ENCODE data around the gene ZNF532.

Gene ZNF532

GRCh38 chr18:58937071-58937886 is 72.6 kb downstream of the ZNF532 start:
- Histone ChIP-seq H3K9ac (ENCODE audit: low read depth, low read length) (no peak overlapping the region), H3K9me3 (ENCODE audit: control insufficient read depth, insufficient read depth, low read length) (no peaks in the 10 kb centered on the region), H3K27me3 (ENCODE audit: control insufficient read depth, insufficient read depth, low read length) (no peaks in the 10 kb centered on the region), H3K4me1 (ENCODE audit: control insufficient read depth, insufficient read depth, low read length) (no peaks in the 10 kb centered on the region), H3K4me3 (ENCODE audit: low read depth, low read length) (no peak overlapping the region), H3K36me3 (ENCODE audit: control insufficient read depth, insufficient read depth, low read length) (peaks cover 19% of the 10 kb centered on the region)

GRCh38 chr18:58937887-58938267 is 73.2 kb downstream of the ZNF532 start:
- Histone ChIP-seq H3K9ac (ENCODE audit: low read depth, low read length) (no peak overlapping the region), H3K36me3 (ENCODE audit: control insufficient read depth, insufficient read depth, low read length) (peaks cover 21% of the 10 kb centered on the region), H3K27me3 (ENCODE audit: control insufficient read depth, insufficient read depth, low read length) (no peaks in the 10 kb centered on the region), H3K4me1 (ENCODE audit: control insufficient read depth, insufficient read depth, low read length) (no peaks in the 10 kb centered on the region), H3K9me3 (ENCODE audit: control insufficient read depth, insufficient read depth, low read length) (no peaks in the 10 kb centered on the region), H3K4me3 (ENCODE audit: low read depth, low read length) (no peak overlapping the region)

GRCh38 chr18:58941426-58942099 is 76.9 kb downstream of the ZNF532 start:
- H3K36me3 ChIP-seq (ENCODE audit: control insufficient read depth, insufficient read depth, low read length) = peaks cover 30% of the 10 kb centered on the region
- H3K4me1 ChIP-seq (ENCODE audit: control insufficient read depth, insufficient read depth, low read length) = no peaks in the 10 kb centered on the region
- no peak overlapping the region for H3K9ac ChIP-seq (ENCODE audit: low read depth, low read length)
- no peak overlapping the region for H3K4me3 ChIP-seq (ENCODE audit: low read depth, low read length)
- H3K27me3 ChIP-seq (ENCODE audit: control insufficient read depth, insufficient read depth, low read length) = no peaks in the 10 kb centered on the region
- no peaks in the 10 kb centered on the region for H3K9me3 ChIP-seq (ENCODE audit: control insufficient read depth, insufficient read depth, low read length)

GRCh38 chr18:58943896-58944295 is 79.2 kb downstream of the ZNF532 start:
- H3K9me3 ChIP-seq (ENCODE audit: control insufficient read depth, insufficient read depth, low read length) = no peaks in the 10 kb centered on the region
- H3K4me3 ChIP-seq (ENCODE audit: low read depth, low read length) = no peak overlapping the region
- peaks cover 37% of the 10 kb centered on the region for H3K36me3 ChIP-seq (ENCODE audit: control insufficient read depth, insufficient read depth, low read length)
- H3K4me1 ChIP-seq (ENCODE audit: control insufficient read depth, insufficient read depth, low read length) = no peaks in the 10 kb centered on the region
- H3K9ac ChIP-seq (ENCODE audit: low read depth, low read length) = no peak overlapping the region
- no peaks in the 10 kb centered on the region for H3K27me3 ChIP-seq (ENCODE audit: control insufficient read depth, insufficient read depth, low read length)

GRCh38 chr18:58947136-58947732 is 82.6 kb downstream of the ZNF532 start:
- Histone ChIP-seq H3K4me3 (ENCODE audit: low read depth, low read length) (no peak overlapping the region), H3K4me1 (ENCODE audit: control insufficient read depth, insufficient read depth, low read length) (no peaks in the 10 kb centered on the region), H3K9ac (ENCODE audit: low read depth, low read length) (no peak overlapping the region), H3K27me3 (ENCODE audit: control insufficient read depth, insufficient read depth, low read length) (no peaks in the 10 kb centered on the region), H3K9me3 (ENCODE audit: control insufficient read depth, insufficient read depth, low read length) (no peaks in the 10 kb centered on the region), H3K36me3 (ENCODE audit: control insufficient read depth, insufficient read depth, low read length) (peaks cover 26% of the 10 kb centered on the region)

- no peaks in the 10 kb centered on the region for H3K4me1 ChIP-seq (ENCODE audit: control insufficient read depth, insufficient read depth, low read length)
- peaks cover 30% of the 10 kb centered on the region for H3K36me3 ChIP-seq (ENCODE audit: control insufficient read depth, insufficient read depth, low read length)
- H3K4me3 ChIP-seq (ENCODE audit: low read depth, low read length) = no peak overlapping the region
- no peak overlapping the region for H3K9ac ChIP-seq (ENCODE audit: low read depth, low read length)
- H3K27me3 ChIP-seq (ENCODE audit: control insufficient read depth, insufficient read depth, low read length) = no peaks in the 10 kb centered on the region
- no peaks in the 10 kb centered on the region for H3K9me3 ChIP-seq (ENCODE audit: control insufficient read depth, insufficient read depth, low read length)
Observed at GRCh38 chr18:58949031-58949430, 84.4 kb downstream of the ZNF532 start.

GRCh38 chr18:58951986-58952702 is 87.5 kb downstream of the ZNF532 start:
- no peaks in the 10 kb centered on the region for H3K27me3 ChIP-seq (ENCODE audit: control insufficient read depth, insufficient read depth, low read length)
- H3K4me3 ChIP-seq (ENCODE audit: low read depth, low read length) = no peak overlapping the region
- H3K36me3 ChIP-seq (ENCODE audit: control insufficient read depth, insufficient read depth, low read length) = peaks cover 22% of the 10 kb centered on the region
- H3K9me3 ChIP-seq (ENCODE audit: control insufficient read depth, insufficient read depth, low read length) = no peaks in the 10 kb centered on the region
- no peak overlapping the region for H3K9ac ChIP-seq (ENCODE audit: low read depth, low read length)
- H3K4me1 ChIP-seq (ENCODE audit: control insufficient read depth, insufficient read depth, low read length) = no peaks in the 10 kb centered on the region

GRCh38 chr18:58952858-58953257 is 88.2 kb downstream of the ZNF532 start:
- Histone ChIP-seq H3K9ac (ENCODE audit: low read depth, low read length) (no peak overlapping the region), H3K4me1 (ENCODE audit: control insufficient read depth, insufficient read depth, low read length) (no peaks in the 10 kb centered on the region), H3K9me3 (ENCODE audit: control insufficient read depth, insufficient read depth, low read length) (no peaks in the 10 kb centered on the region), H3K4me3 (ENCODE audit: low read depth, low read length) (no peak overlapping the region), H3K27me3 (ENCODE audit: control insufficient read depth, insufficient read depth, low read length) (no peaks in the 10 kb centered on the region), H3K36me3 (ENCODE audit: control insufficient read depth, insufficient read depth, low read length) (peaks cover 16% of the 10 kb centered on the region)

GRCh38 chr18:58953627-58954026 is 89.0 kb downstream of the ZNF532 start:
- H3K36me3 ChIP-seq (ENCODE audit: control insufficient read depth, insufficient read depth, low read length) = peaks cover 12% of the 10 kb centered on the region
- no peak overlapping the region for H3K9ac ChIP-seq (ENCODE audit: low read depth, low read length)
- no peaks in the 10 kb centered on the region for H3K9me3 ChIP-seq (ENCODE audit: control insufficient read depth, insufficient read depth, low read length)
- no peaks in the 10 kb centered on the region for H3K4me1 ChIP-seq (ENCODE audit: control insufficient read depth, insufficient read depth, low read length)
- no peaks in the 10 kb centered on the region for H3K27me3 ChIP-seq (ENCODE audit: control insufficient read depth, insufficient read depth, low read length)
- H3K4me3 ChIP-seq (ENCODE audit: low read depth, low read length) = no peak overlapping the region

GRCh38 chr18:58955001-58955400 is 90.3 kb downstream of the ZNF532 start:
- Histone ChIP-seq H3K9ac (ENCODE audit: low read depth, low read length) (no peak overlapping the region), H3K27me3 (ENCODE audit: control insufficient read depth, insufficient read depth, low read length) (no peaks in the 10 kb centered on the region), H3K9me3 (ENCODE audit: control insufficient read depth, insufficient read depth, low read length) (no peaks in the 10 kb centered on the region), H3K4me1 (ENCODE audit: control insufficient read depth, insufficient read depth, low read length) (no peaks in the 10 kb centered on the region), H3K4me3 (ENCODE audit: low read depth, low read length) (no peak overlapping the region), H3K36me3 (ENCODE audit: control insufficient read depth, insufficient read depth, low read length) (peaks cover 12% of the 10 kb centered on the region)

GRCh38 chr18:58955738-58956137 is 91.1 kb downstream of the ZNF532 start:
- Histone ChIP-seq H3K27me3 (ENCODE audit: control insufficient read depth, insufficient read depth, low read length) (no peaks in the 10 kb centered on the region), H3K4me1 (ENCODE audit: control insufficient read depth, insufficient read depth, low read length) (no peaks in the 10 kb centered on the region), H3K9ac (ENCODE audit: low read depth, low read length) (no peak overlapping the region), H3K9me3 (ENCODE audit: control insufficient read depth, insufficient read depth, low read length) (no peaks in the 10 kb centered on the region), H3K36me3 (ENCODE audit: control insufficient read depth, insufficient read depth, low read length) (peaks cover 12% of the 10 kb centered on the region), H3K4me3 (ENCODE audit: low read depth, low read length) (no peak overlapping the region)

Data from iPS-15b (cell line).